Smooth muscle cell (in vitro differentiated cells): ENCODE measurements around the gene C5AR2. TPM values are rescaled to one million over a fixed set of nuclear protein-coding genes. Genes with fewer than 3 reads are reported as not detected.
"Not testable (repeated sequence)": the region's sequence is repeated elsewhere in the genome, so short reads cannot be mapped to it uniquely, and the experiment has no call there.

Experiments
- DNase-seq: peaks from one replicate; lab custom pipeline; 2025; ENCODE audit not compliant: unreplicated experiment; lab: John Stamatoyannopoulos, UW
- H2AFZ ChIP-seq: fragments of 200-600 bp; sonication (generic); 2 replicates; pipeline ENCODE4 v1.6.0; 2016; ENCODE audit warnings: antibody characterized with exemption, low read depth, mild to moderate bottlenecking
- H3F3A ChIP-seq: fragments of 200-600 bp; sonication (generic); 2 replicates; pipeline ENCODE4 v1.6.0; 2017; ENCODE audit warnings: antibody characterized with exemption, low read depth
- H3K27ac ChIP-seq: fragments of 200-600 bp; sonication (generic); 2 replicates; pipeline ENCODE4 v1.5.1; 2016; ENCODE audit warnings: low read depth, mild to moderate bottlenecking
- H3K27me3 ChIP-seq: fragments of 200-600 bp; sonication (generic); 2 replicates; pipeline ENCODE4 v1.6.1; 2016; ENCODE audit warnings: low read depth, mild to moderate bottlenecking
- H3K36me3 ChIP-seq: fragments of 200-600 bp; sonication (generic); 2 replicates; pipeline ENCODE4 v1.5.1; 2016; ENCODE audit warnings: low read depth
- H3K4me1 ChIP-seq: fragments of 200-600 bp; sonication (generic); 2 replicates; pipeline ENCODE4 v1.5.1; 2016; ENCODE audit warnings: low read depth
- H3K4me2 ChIP-seq: fragments of 200-600 bp; sonication (generic); 2 replicates; pipeline ENCODE4 v1.6.0; 2016; ENCODE audit warnings: mild to moderate bottlenecking
- H3K4me3 ChIP-seq: fragments of 200-600 bp; sonication (generic); 2 replicates; pipeline ENCODE4 v1.5.1; 2016; ENCODE audit warnings: mild to moderate bottlenecking
- H3K79me2 ChIP-seq: fragments of 200-600 bp; sonication (generic); 2 replicates; pipeline ENCODE4 v1.6.0; 2016; ENCODE audit warnings: low read depth, mild to moderate bottlenecking
- H3K9ac ChIP-seq: fragments of 200-600 bp; sonication (generic); 2 replicates; pipeline ENCODE4 v1.6.0; 2016; ENCODE audit warnings: low read depth
- H3K9me3 ChIP-seq: fragments of 200-600 bp; sonication (generic); replicated peaks from 2 replicates; pipeline ENCODE4 v1.5.1; 2016; ENCODE audit warnings: low read depth
- H4K20me1 ChIP-seq: fragments of 200-600 bp; sonication (generic); 2 replicates; pipeline ENCODE4 v1.6.0; 2016; ENCODE audit warnings: low read depth
- WGBS: methylation state at CpG from one replicate; pipeline ENCODE4 v1.1.7; 2016; ENCODE audit warnings: low lambda C conversion rate; 5-methylcytosine and 5-hydroxymethylcytosine counted together
- polyA plus RNA-seq: library from polyadenylated mRNA; unstranded; fragments of >200 nt; fragmentation: Nextera tagmentation; extraction: Ambion mirVana; gene quantifications from 2 replicates; pipeline ENCODE4 v1.2.1, GENCODE V29; 2016
- total RNA-seq: library from RNA; depleted of rRNA; stranded (reverse); fragments of >200 nt; gene quantifications from 2 replicates; pipeline ENCODE4 v1.2.3, GENCODE V29; 2014
- TF ChIP-seq, protein P1 (sequence below): fragments of 200-600 bp; sonication (generic); IDR thresholded peaks from 2 replicates; pipeline ENCODE4 v1.5.1; 2017; ENCODE audit warnings: borderline replicate concordance, mild to moderate bottlenecking, antibody characterized with exemption; ENCODE audit not compliant: insufficient read depth, poor library complexity, severe bottlenecking

C5AR2 gene
- total and polyA plus RNA-seq, 2 experiments from 2014 or later: 0.49 TPM; not detected in 1

DNA sequence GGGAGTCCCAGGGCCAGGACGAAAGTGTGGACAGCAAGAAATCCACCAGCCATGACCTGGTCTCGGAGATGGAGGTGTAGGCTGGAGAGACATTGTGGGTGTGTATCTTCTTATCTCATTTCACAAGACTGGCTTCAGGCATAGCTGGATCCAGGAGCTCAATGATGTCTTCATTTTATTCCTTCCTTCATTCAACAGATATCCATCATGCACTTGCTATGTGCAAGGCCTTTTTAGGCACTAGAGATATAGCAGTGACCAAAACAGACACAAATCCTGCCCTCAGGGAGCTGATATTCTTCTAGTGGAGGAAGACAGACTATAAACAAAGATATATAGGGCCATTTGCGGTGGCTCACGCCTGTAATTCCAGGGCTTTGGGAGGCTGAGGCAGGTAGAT lies 9.8 kb downstream of the C5AR2 start:
- WGBS: 93% methylated on average over 4 of the region's 4 CpGs
- Histone ChIP-seq H3K27me3 (no peaks in the 10 kb centered on the region), H3K4me2 (no peak overlapping the region), H2AFZ (no peak overlapping the region), H3K4me1 (no peaks in the 10 kb centered on the region), H3F3A (no peaks in the 10 kb centered on the region), H3K27ac (no peak overlapping the region), H4K20me1 (no peaks in the 10 kb centered on the region), H3K36me3 (no peaks in the 10 kb centered on the region), H3K4me3 (no peak overlapping the region), H3K9me3 (no peaks in the 10 kb centered on the region), H3K9ac (no peak overlapping the region), H3K79me2 (no peaks in the 10 kb centered on the region)
- TF ChIP-seq, protein P1, sequence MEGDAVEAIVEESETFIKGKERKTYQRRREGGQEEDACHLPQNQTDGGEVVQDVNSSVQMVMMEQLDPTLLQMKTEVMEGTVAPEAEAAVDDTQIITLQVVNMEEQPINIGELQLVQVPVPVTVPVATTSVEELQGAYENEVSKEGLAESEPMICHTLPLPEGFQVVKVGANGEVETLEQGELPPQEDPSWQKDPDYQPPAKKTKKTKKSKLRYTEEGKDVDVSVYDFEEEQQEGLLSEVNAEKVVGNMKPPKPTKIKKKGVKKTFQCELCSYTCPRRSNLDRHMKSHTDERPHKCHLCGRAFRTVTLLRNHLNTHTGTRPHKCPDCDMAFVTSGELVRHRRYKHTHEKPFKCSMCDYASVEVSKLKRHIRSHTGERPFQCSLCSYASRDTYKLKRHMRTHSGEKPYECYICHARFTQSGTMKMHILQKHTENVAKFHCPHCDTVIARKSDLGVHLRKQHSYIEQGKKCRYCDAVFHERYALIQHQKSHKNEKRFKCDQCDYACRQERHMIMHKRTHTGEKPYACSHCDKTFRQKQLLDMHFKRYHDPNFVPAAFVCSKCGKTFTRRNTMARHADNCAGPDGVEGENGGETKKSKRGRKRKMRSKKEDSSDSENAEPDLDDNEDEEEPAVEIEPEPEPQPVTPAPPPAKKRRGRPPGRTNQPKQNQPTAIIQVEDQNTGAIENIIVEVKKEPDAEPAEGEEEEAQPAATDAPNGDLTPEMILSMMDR: no peak
- no peak for DNase-seq

DNA sequence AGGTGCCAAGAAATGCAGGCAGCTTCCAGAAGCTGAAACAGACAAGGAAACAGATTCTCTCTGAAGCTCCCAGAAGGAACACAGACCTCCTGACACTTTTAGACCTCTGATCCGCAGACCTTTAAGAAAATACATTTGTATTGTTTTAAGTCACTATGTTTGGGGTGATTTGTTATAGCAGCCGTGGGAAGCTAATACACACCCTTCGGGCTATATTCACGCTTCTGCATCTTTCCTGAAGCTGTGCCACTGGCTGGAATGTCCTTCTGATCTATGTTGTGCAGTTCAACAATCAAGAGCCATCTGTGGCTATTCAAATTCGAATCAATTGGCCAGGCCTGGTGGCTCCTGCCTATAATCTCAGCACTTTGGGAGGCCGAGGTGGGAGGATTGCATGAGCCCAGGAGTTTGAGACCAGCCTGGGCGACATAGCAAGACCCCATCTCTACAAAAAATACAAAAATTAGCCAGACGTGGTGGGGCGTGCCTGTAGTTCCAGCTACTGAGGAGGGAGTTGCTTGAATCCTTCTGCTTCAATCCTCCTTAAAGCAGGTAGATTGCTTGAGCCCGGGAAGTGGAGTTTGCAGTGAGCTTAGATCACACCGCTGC lies 11.3 kb downstream of the C5AR2 start:
- H3K27ac ChIP-seq: no peak overlapping the region
- no peaks in the 10 kb centered on the region for H3K9me3 ChIP-seq
- no peaks in the 10 kb centered on the region for H3K36me3 ChIP-seq
- H3K27me3 ChIP-seq: no peaks in the 10 kb centered on the region
- H3K4me2 ChIP-seq: no peak overlapping the region
- H3K9ac ChIP-seq: no peak overlapping the region
- no peak overlapping the region for H3K4me3 ChIP-seq
- no peaks in the 10 kb centered on the region for H4K20me1 ChIP-seq
- H3F3A ChIP-seq: no peaks in the 10 kb centered on the region
- H2AFZ ChIP-seq: no peak overlapping the region
- 93% methylated on average over 11 of the region's 11 CpGs for WGBS
- TF ChIP-seq, protein P1: no peak
- no peak for DNase-seq
- no peaks in the 10 kb centered on the region for H3K79me2 ChIP-seq
- H3K4me1 ChIP-seq: no peaks in the 10 kb centered on the region

DNA sequence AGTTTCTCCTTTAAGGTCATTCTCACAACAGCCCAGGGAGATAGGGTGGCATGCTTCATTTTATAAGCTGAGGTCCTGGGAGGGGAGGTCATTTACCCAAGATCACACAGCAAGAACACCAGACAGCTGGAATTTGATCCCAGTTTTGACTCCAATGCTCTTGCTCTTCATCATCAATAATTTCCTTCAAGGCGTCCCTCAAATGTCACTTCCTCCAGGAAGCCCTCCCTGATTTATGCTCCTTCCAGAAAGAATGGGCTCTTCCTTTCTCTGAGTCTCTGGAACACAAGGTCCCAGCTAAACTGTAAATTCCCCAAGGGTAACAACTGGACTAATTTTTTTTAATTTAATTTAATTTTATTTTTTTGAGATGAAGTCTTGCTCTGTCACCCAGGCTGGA lies 12.4 kb downstream of the C5AR2 start:
- TF ChIP-seq, protein P1: no peak
- Histone ChIP-seq H3K27ac (no peak overlapping the region), H3K4me3 (no peak overlapping the region), H2AFZ (no peak overlapping the region), H3K4me1 (no peaks in the 10 kb centered on the region), H3K4me2 (no peak overlapping the region), H3F3A (no peaks in the 10 kb centered on the region), H3K9me3 (no peaks in the 10 kb centered on the region), H3K36me3 (no peaks in the 10 kb centered on the region), H3K27me3 (no peaks in the 10 kb centered on the region), H4K20me1 (no peaks in the 10 kb centered on the region), H3K79me2 (peaks cover 2% of the 10 kb centered on the region), H3K9ac (no peak overlapping the region)
- WGBS: 72% methylated on average over 1 of the region's 1 CpG
- no peak for DNase-seq

DNA sequence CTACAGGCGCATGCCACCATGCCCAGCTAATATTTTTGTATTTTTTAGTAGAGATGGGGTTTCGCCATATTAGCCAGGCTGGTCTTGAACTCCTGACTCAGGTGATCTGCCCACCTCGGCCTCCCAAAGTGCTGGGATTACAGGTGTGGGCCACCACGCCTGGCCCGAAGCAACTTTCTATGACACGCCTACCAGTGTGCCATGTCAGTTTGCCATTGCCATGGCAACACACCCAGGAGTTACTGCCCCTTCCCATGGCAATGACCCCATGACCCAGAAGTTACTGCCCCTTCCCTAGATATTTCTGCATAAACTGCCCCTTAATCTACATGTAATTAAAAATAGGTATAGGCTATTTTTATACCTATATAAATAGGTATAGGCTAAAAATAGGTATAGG lies 14.0 kb downstream of the C5AR2 start:
- H3K79me2 ChIP-seq: peaks cover 18% of the 10 kb centered on the region
- H4K20me1 ChIP-seq, H3K4me3 ChIP-seq, H3K4me1 ChIP-seq, H2AFZ ChIP-seq, H3K9ac ChIP-seq, DNase-seq, H3K36me3 ChIP-seq, H3K27ac ChIP-seq, H3K9me3 ChIP-seq, H3F3A ChIP-seq, H3K4me2 ChIP-seq, H3K27me3 ChIP-seq: not testable (repeated sequence)
- WGBS: 93% methylated on average over 6 of the region's 6 CpGs
